GM23338 (cell line): ENCODE results near the gene TPST2. TPM values are rescaled to one million over a fixed set of nuclear protein-coding genes. Genes with fewer than 3 reads are reported as not detected.
A peak's percentile ranks its signal among the peaks of the same experiment; 100 is the strongest.

Experiments
- ATAC-seq: fragments of 200-7000 bp; cut with Tn5 transposase; 3 replicates; pipeline ENCODE4 v1.9.1; 2020
- DNase-seq: peaks from one replicate; pipeline ENCODE4 v3.0.0-alpha.2; 2015; ENCODE audit warnings: low spot score
- H2AFZ ChIP-seq: fragments of 200-600 bp; sonication (generic); 2 replicates; pipeline ENCODE4 v1.8.0; 2016; ENCODE audit warnings: antibody characterized with exemption, mild to moderate bottlenecking, moderate library complexity
- H3F3A ChIP-seq: fragments of 200-600 bp; sonication (generic); replicated peaks from 2 replicates; pipeline ENCODE4 v1.8.0; 2017; ENCODE audit warnings: antibody characterized with exemption, mixed run types, low read depth
- H3K27ac ChIP-seq: fragments of 200-600 bp; sonication (generic); 2 replicates; pipeline ENCODE4 v1.6.1; 2016; ENCODE audit warnings: low read depth
- H3K27me3 ChIP-seq: fragments of 200-600 bp; sonication (generic); 2 replicates; pipeline ENCODE4 v1.8.0; 2016; ENCODE audit warnings: mild to moderate bottlenecking, mixed run types, moderate library complexity; ENCODE audit not compliant: insufficient read depth
- H3K36me3 ChIP-seq: fragments of 200-600 bp; sonication (generic); 2 replicates; pipeline ENCODE4 v1.8.0; 2016; ENCODE audit warnings: mild to moderate bottlenecking; ENCODE audit not compliant: insufficient read depth
- H3K4me1 ChIP-seq: fragments of 200-600 bp; sonication (generic); 2 replicates; pipeline ENCODE4 v1.8.0; 2016; ENCODE audit warnings: mild to moderate bottlenecking, moderate library complexity; ENCODE audit not compliant: insufficient read depth
- H3K4me2 ChIP-seq: fragments of 200-600 bp; sonication (generic); 2 replicates; pipeline ENCODE4 v1.7.1; 2017; ENCODE audit warnings: mixed run types
- H3K4me3 ChIP-seq: fragments of 200-600 bp; sonication (generic); 2 replicates; pipeline ENCODE4 v1.6.1; 2016; ENCODE audit warnings: mixed run types
- H3K79me2 ChIP-seq: fragments of 200-600 bp; sonication (generic); replicated peaks from 2 replicates; pipeline ENCODE4 v1.8.0; 2017; ENCODE audit warnings: mild to moderate bottlenecking; ENCODE audit not compliant: insufficient read depth
- H3K9me2 ChIP-seq: fragments of 200-600 bp; sonication (generic); 2 replicates; pipeline ENCODE4 v1.8.0; 2017; ENCODE audit not compliant: insufficient read depth
- H4K20me1 ChIP-seq: fragments of 200-600 bp; sonication (generic); replicated peaks from 2 replicates; pipeline ENCODE4 v1.8.0; 2017; ENCODE audit warnings: mild to moderate bottlenecking; ENCODE audit not compliant: insufficient read depth
- H3K27ac Mint-ChIP-seq: 2 replicates; pipeline ENCODE4 v1.8.0; 2020; ENCODE audit warnings: inconsistent platforms, mild to moderate bottlenecking, moderate library complexity, mixed read lengths
- H3K27me3 Mint-ChIP-seq: 3 replicates; pipeline ENCODE4 v1.8.0; 2022; ENCODE audit warnings: low read depth, mild to moderate bottlenecking, moderate library complexity, mixed read lengths, inconsistent platforms; ENCODE audit not compliant: insufficient read depth, poor library complexity
- H3K36me3 Mint-ChIP-seq: 3 replicates; pipeline ENCODE4 v1.8.0; 2021; ENCODE audit warnings: low read depth, mild to moderate bottlenecking, inconsistent platforms, moderate library complexity, mixed read lengths
- H3K4me1 Mint-ChIP-seq: 3 replicates; pipeline ENCODE4 v1.8.0; 2020; ENCODE audit warnings: mild to moderate bottlenecking, inconsistent platforms, mixed read lengths
- H3K4me3 Mint-ChIP-seq: 3 replicates; pipeline ENCODE4 v1.8.0; 2021; ENCODE audit warnings: moderate library complexity, mild to moderate bottlenecking, inconsistent platforms, mixed read lengths
- H3K9me3 Mint-ChIP-seq: 3 replicates; pipeline ENCODE4 v1.8.0; 2020; ENCODE audit warnings: moderate library complexity, mild to moderate bottlenecking, inconsistent platforms, mixed read lengths
- EZH2phosphoT487 ChIP-seq: fragments of 200-600 bp; sonication (generic); IDR thresholded peaks from one replicate; pipeline ENCODE4 v1.8.1; 2018; ENCODE audit warnings: antibody characterized with exemption; ENCODE audit not compliant: unreplicated experiment
- JUNB ChIP-seq: IDR thresholded peaks from one replicate; pipeline ENCODE4 v1.6.1; 2016; ENCODE audit warnings: antibody characterized with exemption; ENCODE audit not compliant: unreplicated experiment
- NANOG ChIP-seq: IDR thresholded peaks from 2 replicates; pipeline ENCODE4 v1.6.1; 2016; ENCODE audit warnings: antibody characterized with exemption, borderline replicate concordance
- POLR2AphosphoS5 ChIP-seq: IDR thresholded peaks from 2 replicates; pipeline ENCODE4 v1.6.1; 2016; ENCODE audit warnings: antibody characterized with exemption, low read depth
- STAT1 ChIP-seq: IDR thresholded peaks from one replicate; pipeline ENCODE4 v1.6.1; 2016; ENCODE audit warnings: antibody characterized with exemption; ENCODE audit not compliant: unreplicated experiment
- ZNF114 ChIP-seq: fragments of 250-450 bp; sonication (Bioruptor Pico); IDR thresholded peaks from 2 replicates; pipeline ENCODE4 v1.5.0; 2020; ENCODE audit warnings: mild to moderate bottlenecking, moderate library complexity
- polyA plus RNA-seq: library from polyadenylated mRNA; unstranded; fragments of >200 nt; fragmentation: Nextera tagmentation; extraction: Ambion mirVana; gene quantifications from 2 replicates; pipeline ENCODE4 v1.2.1, GENCODE V29; 2016
- total RNA-seq: library from RNA; depleted of rRNA; stranded (reverse); fragments of >200 nt; shearing (Covaris generic); gene quantifications from 2 replicates; pipeline ENCODE4 v1.2.3, GENCODE V29; 2014
- TF ChIP-seq, protein P1 (sequence below): IDR thresholded peaks from one replicate; pipeline ENCODE4 v1.6.1; 2018; ENCODE audit warnings: antibody characterized with exemption; ENCODE audit not compliant: unreplicated experiment
- TF ChIP-seq, protein P2 (sequence below), 2 experiments: fragments of 200-600 bp in 1 of 2; sonication (generic) in 1 of 2; conservative IDR thresholded peaks; 2 replicates each; pipeline versions ENCODE4 v1.5.1 to v1.6.1; 2016 to 2017; ENCODE audit warnings: antibody characterized with exemption in 2 of 2, low read depth in 2 of 2, mild to moderate bottlenecking in 2 of 2, moderate library complexity in 1 of 2
- TF ChIP-seq, protein P3 (sequence below): IDR thresholded peaks from 2 replicates; pipeline ENCODE4 v1.6.1; 2016; ENCODE audit warnings: antibody characterized with exemption

Gene TPST2
- total and polyA plus RNA-seq, 2 experiments from 2014 or later, result 37.9 to 127 TPM

DNA sequence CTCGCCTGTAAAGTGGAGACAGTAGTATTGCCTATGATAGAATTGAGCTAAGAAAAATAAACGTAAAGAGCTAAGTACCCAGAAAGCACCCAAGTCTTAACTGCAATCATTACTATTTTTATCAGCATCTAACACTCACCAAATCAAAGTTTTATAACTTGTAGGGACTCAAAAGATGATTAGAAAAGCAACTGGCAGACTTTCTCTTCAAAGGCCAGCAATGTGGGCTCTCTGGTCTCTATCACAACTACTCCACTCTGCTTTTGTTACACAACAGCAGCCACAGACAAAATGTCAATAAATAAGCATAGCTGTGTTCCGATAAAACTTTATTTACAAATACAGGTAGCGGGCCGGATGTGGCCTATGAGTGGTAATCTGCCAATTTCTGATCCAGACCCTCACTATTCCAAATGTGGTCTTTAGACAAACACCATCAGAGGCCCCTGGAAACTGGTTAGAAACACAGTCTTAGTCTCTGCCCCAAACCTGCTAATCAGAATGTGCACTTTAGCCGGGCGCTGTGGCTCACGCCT is 8.2 kb downstream of the TPST2 start (continued):
- TF ChIP-seq, protein P1, sequence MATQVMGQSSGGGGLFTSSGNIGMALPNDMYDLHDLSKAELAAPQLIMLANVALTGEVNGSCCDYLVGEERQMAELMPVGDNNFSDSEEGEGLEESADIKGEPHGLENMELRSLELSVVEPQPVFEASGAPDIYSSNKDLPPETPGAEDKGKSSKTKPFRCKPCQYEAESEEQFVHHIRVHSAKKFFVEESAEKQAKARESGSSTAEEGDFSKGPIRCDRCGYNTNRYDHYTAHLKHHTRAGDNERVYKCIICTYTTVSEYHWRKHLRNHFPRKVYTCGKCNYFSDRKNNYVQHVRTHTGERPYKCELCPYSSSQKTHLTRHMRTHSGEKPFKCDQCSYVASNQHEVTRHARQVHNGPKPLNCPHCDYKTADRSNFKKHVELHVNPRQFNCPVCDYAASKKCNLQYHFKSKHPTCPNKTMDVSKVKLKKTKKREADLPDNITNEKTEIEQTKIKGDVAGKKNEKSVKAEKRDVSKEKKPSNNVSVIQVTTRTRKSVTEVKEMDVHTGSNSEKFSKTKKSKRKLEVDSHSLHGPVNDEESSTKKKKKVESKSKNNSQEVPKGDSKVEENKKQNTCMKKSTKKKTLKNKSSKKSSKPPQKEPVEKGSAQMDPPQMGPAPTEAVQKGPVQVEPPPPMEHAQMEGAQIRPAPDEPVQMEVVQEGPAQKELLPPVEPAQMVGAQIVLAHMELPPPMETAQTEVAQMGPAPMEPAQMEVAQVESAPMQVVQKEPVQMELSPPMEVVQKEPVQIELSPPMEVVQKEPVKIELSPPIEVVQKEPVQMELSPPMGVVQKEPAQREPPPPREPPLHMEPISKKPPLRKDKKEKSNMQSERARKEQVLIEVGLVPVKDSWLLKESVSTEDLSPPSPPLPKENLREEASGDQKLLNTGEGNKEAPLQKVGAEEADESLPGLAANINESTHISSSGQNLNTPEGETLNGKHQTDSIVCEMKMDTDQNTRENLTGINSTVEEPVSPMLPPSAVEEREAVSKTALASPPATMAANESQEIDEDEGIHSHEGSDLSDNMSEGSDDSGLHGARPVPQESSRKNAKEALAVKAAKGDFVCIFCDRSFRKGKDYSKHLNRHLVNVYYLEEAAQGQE, result no peak
- no peak for TF ChIP-seq ZNF114 (CRISPR knock-in tag)
- TF ChIP-seq, protein P2, sequence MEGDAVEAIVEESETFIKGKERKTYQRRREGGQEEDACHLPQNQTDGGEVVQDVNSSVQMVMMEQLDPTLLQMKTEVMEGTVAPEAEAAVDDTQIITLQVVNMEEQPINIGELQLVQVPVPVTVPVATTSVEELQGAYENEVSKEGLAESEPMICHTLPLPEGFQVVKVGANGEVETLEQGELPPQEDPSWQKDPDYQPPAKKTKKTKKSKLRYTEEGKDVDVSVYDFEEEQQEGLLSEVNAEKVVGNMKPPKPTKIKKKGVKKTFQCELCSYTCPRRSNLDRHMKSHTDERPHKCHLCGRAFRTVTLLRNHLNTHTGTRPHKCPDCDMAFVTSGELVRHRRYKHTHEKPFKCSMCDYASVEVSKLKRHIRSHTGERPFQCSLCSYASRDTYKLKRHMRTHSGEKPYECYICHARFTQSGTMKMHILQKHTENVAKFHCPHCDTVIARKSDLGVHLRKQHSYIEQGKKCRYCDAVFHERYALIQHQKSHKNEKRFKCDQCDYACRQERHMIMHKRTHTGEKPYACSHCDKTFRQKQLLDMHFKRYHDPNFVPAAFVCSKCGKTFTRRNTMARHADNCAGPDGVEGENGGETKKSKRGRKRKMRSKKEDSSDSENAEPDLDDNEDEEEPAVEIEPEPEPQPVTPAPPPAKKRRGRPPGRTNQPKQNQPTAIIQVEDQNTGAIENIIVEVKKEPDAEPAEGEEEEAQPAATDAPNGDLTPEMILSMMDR (conservative IDR thresholded peaks at IDR 0.05; ENCODE audit: low read depth in 2 of 2), result no peak

DNA sequence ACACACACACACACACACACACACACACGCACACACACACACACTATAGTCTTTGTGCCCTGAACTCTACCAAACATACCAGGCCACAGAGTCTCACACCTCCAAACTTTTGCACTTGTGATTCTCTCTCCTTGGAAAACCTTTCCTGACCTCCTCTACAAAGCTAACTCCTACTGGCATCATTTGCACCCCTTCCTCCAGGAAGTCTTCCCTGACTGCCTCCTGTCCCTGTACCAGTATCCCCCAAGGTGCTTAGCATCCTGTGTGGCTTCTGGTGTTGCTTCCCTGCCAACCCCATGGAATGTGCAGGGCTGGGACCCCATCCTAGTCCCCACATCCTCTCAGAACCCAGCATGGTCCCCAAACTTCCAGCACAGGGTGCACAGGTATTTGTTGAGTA is 8.9 kb downstream of the TPST2 start:
- Mint-ChIP-seq H3K9me3 (no peaks in the 10 kb centered on the region), H3K4me3 (peak overlapping the region; percentile 16), H3K27me3 (peaks cover 5% of the 10 kb centered on the region), H3K27ac (peak overlapping the region; percentile 65), H3K36me3 (peaks cover 44% of the 10 kb centered on the region), H3K4me1 (peaks cover 66% of the 10 kb centered on the region)
- peaks cover 29% of the 10 kb centered on the region for H4K20me1 ChIP-seq
- DNase-seq (no peak), ATAC-seq (no peak)
- no peak overlapping the region; the same call in 1 of the 2 replicates for H3K4me3 ChIP-seq
- H3F3A ChIP-seq, result peaks cover 33% of the 10 kb centered on the region; the same call in 1 of the 2 replicates
- no peaks in the 10 kb centered on the region for H3K27me3 ChIP-seq
- H3K36me3 ChIP-seq, result no peaks in the 10 kb centered on the region
- peak overlapping the region; percentile 6; the same call in 1 of the 2 replicates for H3K4me2 ChIP-seq
- peaks cover 97% of the 10 kb centered on the region for H3K79me2 ChIP-seq
- H2AFZ ChIP-seq, result no peak overlapping the region
- H3K27ac ChIP-seq, result peak overlapping the region; percentile 12
- peaks cover 58% of the 10 kb centered on the region for H3K4me1 ChIP-seq
- no peaks in the 10 kb centered on the region for H3K9me2 ChIP-seq
- TF ChIP-seq, protein P1, result no peak
- no peak for TF ChIP-seq EZH2phosphoT487
- TF ChIP-seq NANOG, result no peak
- TF ChIP-seq JUNB, result no peak
- TF ChIP-seq, protein P3, sequence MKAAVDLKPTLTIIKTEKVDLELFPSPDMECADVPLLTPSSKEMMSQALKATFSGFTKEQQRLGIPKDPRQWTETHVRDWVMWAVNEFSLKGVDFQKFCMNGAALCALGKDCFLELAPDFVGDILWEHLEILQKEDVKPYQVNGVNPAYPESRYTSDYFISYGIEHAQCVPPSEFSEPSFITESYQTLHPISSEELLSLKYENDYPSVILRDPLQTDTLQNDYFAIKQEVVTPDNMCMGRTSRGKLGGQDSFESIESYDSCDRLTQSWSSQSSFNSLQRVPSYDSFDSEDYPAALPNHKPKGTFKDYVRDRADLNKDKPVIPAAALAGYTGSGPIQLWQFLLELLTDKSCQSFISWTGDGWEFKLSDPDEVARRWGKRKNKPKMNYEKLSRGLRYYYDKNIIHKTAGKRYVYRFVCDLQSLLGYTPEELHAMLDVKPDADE, result no peak
- TF ChIP-seq, protein P2 (conservative IDR thresholded peaks at IDR 0.05; ENCODE audit: low read depth in 2 of 2), result no peak
- TF ChIP-seq STAT1, result no peak
- TF ChIP-seq POLR2AphosphoS5, result no peak
